ENCODE results near the gene NPIPA3. TPM values are rescaled to one million over a fixed set of nuclear protein-coding genes. Genes with fewer than 3 reads are reported as not detected.
"Not testable (repeated sequence)": the region's sequence is repeated elsewhere in the genome, so short reads cannot be mapped to it uniquely, and the experiment has no call there.

Gene NPIPA3
- total RNA-seq, 4 donors from 2014 or later, result 0.38 to 1.4 TPM; not detected in 2

- intact Hi-C loops (cut with DNase I; ENCODE audit: low total_unique reads) (no loop called here), in situ Hi-C loops (cut with MboI; ENCODE audit: low sequenced_read_pairs in 4 of 4) (no loop called here)
- ATAC-seq, result no peak
These were observed 24.3 kb upstream of the NPIPA3 start for GRCh38 chr16:14678748-14679497.

GRCh38 chr16:14680396-14680795 lies 22.8 kb upstream of the NPIPA3 start:
- H3K4me3 ChIP-seq; ATAC-seq; intact Hi-C loops (cut with DNase I; ENCODE audit: low total_unique reads); H3K4me1 ChIP-seq; H3K27me3 ChIP-seq; H3K9me3 ChIP-seq; in situ Hi-C loops (cut with MboI; ENCODE audit: low sequenced_read_pairs in 4 of 4); H3K27ac ChIP-seq; DNase-seq; H3K36me3 ChIP-seq: not testable (repeated sequence)

More at GRCh38 chr16:14678748-14679497, 24.3 kb upstream of the NPIPA3 start:
- no peaks in the 10 kb centered on the region for H3K4me1 ChIP-seq
- no peak for DNase-seq
- no peak for TF ChIP-seq POLR2A (IDR thresholded peaks at IDR 0.05)
- TF ChIP-seq CTCF (IDR thresholded peaks at IDR 0.05 in 4 of 5, conservative IDR thresholded peaks at IDR 0.05 in 1 of 5), result no peak
- H3K4me3 ChIP-seq, result no peak overlapping the region
- no peaks in the 10 kb centered on the region for H3K9me3 ChIP-seq
- no peaks in the 10 kb centered on the region for H3K27me3 ChIP-seq
- no peaks in the 10 kb centered on the region for H3K36me3 ChIP-seq
- H3K27ac ChIP-seq, result no peak overlapping the region

GRCh38 chr16:14681115-14681514 lies 22.1 kb upstream of the NPIPA3 start:
- Histone ChIP-seq H3K9me3 (no peaks in the 10 kb centered on the region), H3K36me3 (no peaks in the 10 kb centered on the region), H3K27me3 (no peaks in the 10 kb centered on the region), H3K4me1 (no peaks in the 10 kb centered on the region), H3K4me3 (no peak overlapping the region), H3K27ac (no peak overlapping the region)
- DNase-seq (no peak), ATAC-seq (no peak)
- intact Hi-C loops (cut with DNase I; ENCODE audit: low total_unique reads) (no loop called here), in situ Hi-C loops (cut with MboI; ENCODE audit: low sequenced_read_pairs in 4 of 4) (no loop called here)
- TF ChIP-seq CTCF (IDR thresholded peaks at IDR 0.05 in 4 of 5, conservative IDR thresholded peaks at IDR 0.05 in 1 of 5), result no peak
- TF ChIP-seq POLR2A (IDR thresholded peaks at IDR 0.05), result no peak

GRCh38 chr16:14682121-14682520 lies 21.1 kb upstream of the NPIPA3 start:
- H3K36me3 ChIP-seq, result no peaks in the 10 kb centered on the region
- in situ Hi-C loops (cut with MboI; ENCODE audit: low sequenced_read_pairs in 4 of 4) (no loop called here), intact Hi-C loops (cut with DNase I; ENCODE audit: low total_unique reads) (no loop called here)
- H3K9me3 ChIP-seq, result no peaks in the 10 kb centered on the region
- DNase-seq (no peak), ATAC-seq (no peak)
- H3K27me3 ChIP-seq, result no peaks in the 10 kb centered on the region
- no peak overlapping the region for H3K4me3 ChIP-seq
- TF ChIP-seq CTCF (IDR thresholded peaks at IDR 0.05 in 4 of 5, conservative IDR thresholded peaks at IDR 0.05 in 1 of 5), result no peak
- TF ChIP-seq POLR2A (IDR thresholded peaks at IDR 0.05), result no peak
- no peak overlapping the region for H3K27ac ChIP-seq
- H3K4me1 ChIP-seq, result no peaks in the 10 kb centered on the region

GRCh38 chr16:14685870-14686793 lies 17.1 kb upstream of the NPIPA3 start:
- ATAC-seq; H3K27ac ChIP-seq; in situ Hi-C loops (cut with MboI; ENCODE audit: low sequenced_read_pairs in 4 of 4); DNase-seq; H3K36me3 ChIP-seq; H3K27me3 ChIP-seq; H3K9me3 ChIP-seq; H3K4me3 ChIP-seq; intact Hi-C loops (cut with DNase I; ENCODE audit: low total_unique reads); H3K4me1 ChIP-seq: not testable (repeated sequence)

- H3K9me3 ChIP-seq; H3K4me1 ChIP-seq; H3K27ac ChIP-seq; intact Hi-C loops (cut with DNase I; ENCODE audit: low total_unique reads); DNase-seq; ATAC-seq; H3K4me3 ChIP-seq; in situ Hi-C loops (cut with MboI; ENCODE audit: low sequenced_read_pairs in 4 of 4); H3K27me3 ChIP-seq; H3K36me3 ChIP-seq: not testable (repeated sequence)
These were observed 9.1 kb upstream of the NPIPA3 start, which contains the start of gene PLA2G10 for GRCh38 chr16:14694129-14694528. Gene PLA2G10, minus strand, starts transcription at chr16:14694308. Its CDS starts 79 bp downstream, at chr16:14694229.

GRCh38 chr16:14701859-14702258 lies 1.4 kb upstream of the NPIPA3 start:
- H3K36me3 ChIP-seq; H3K9me3 ChIP-seq; H3K27me3 ChIP-seq; intact Hi-C loops (cut with DNase I; ENCODE audit: low total_unique reads); H3K4me1 ChIP-seq; H3K27ac ChIP-seq; DNase-seq; H3K4me3 ChIP-seq; ATAC-seq; in situ Hi-C loops (cut with MboI; ENCODE audit: low sequenced_read_pairs in 4 of 4): not testable (repeated sequence)

GRCh38 chr16:14702672-14703071 lies 539 bp upstream of the NPIPA3 start:
- H3K9me3 ChIP-seq; intact Hi-C loops (cut with DNase I; ENCODE audit: low total_unique reads); H3K4me1 ChIP-seq; H3K27me3 ChIP-seq; DNase-seq; H3K4me3 ChIP-seq; ATAC-seq; H3K27ac ChIP-seq; H3K36me3 ChIP-seq; in situ Hi-C loops (cut with MboI; ENCODE audit: low sequenced_read_pairs in 4 of 4): not testable (repeated sequence)

All from gastrocnemius medialis (tissue), 4 donors.